HG03039 (cell line): ENCODE measurements around the gene EFEMP1.

Experiments used
- ATAC-seq: cut with Tn5 transposase; IDR thresholded peaks from one replicate; pipeline ENCODE4 v1.9.1; 2021; ENCODE audit warnings: mild to moderate bottlenecking, moderate library complexity; ENCODE audit not compliant: unreplicated experiment

The EFEMP1 gene

GRCh38 chr2:55934337-55934736, 10.8 kb upstream of the EFEMP1 start:
- ATAC-seq: no peak

- ATAC-seq: no peak
These were observed 9.3 kb upstream of the EFEMP1 start for GRCh38 chr2:55932843-55933242.

GRCh38 chr2:55931281-55931680, 7.7 kb upstream of the EFEMP1 start:
- ATAC-seq: no peak

GRCh38 chr2:55929476-55929875, 5.9 kb upstream of the EFEMP1 start:
- no peak for ATAC-seq

GRCh38 chr2:55926974-55927373, 3.4 kb upstream of the EFEMP1 start:
- no peak for ATAC-seq

- no peak for ATAC-seq
These were observed 2.7 kb upstream of the EFEMP1 start for GRCh38 chr2:55926246-55926645.

- no peak for ATAC-seq
These were observed 370 bp upstream of the EFEMP1 start for GRCh38 chr2:55923982-55924321.

GRCh38 chr2:55922291-55922907, 1.2 kb downstream of the EFEMP1 start:
- ATAC-seq: no peak

- no peak for ATAC-seq
These were observed 4.0 kb downstream of the EFEMP1 start for GRCh38 chr2:55919574-55919973.

GRCh38 chr2:55918856-55919255, 4.7 kb downstream of the EFEMP1 start:
- no peak for ATAC-seq

- no peak for ATAC-seq
These were observed 5.7 kb downstream of the EFEMP1 start for GRCh38 chr2:55917713-55918390.

- no peak for ATAC-seq
These were observed 6.5 kb downstream of the EFEMP1 start for GRCh38 chr2:55917117-55917516.

- ATAC-seq: no peak
These were observed 7.0 kb downstream of the EFEMP1 start for GRCh38 chr2:55916473-55917049.

- no peak for ATAC-seq
These were observed 8.8 kb downstream of the EFEMP1 start for GRCh38 chr2:55914786-55915185.

- ATAC-seq: no peak
These were observed 10.7 kb downstream of the EFEMP1 start for GRCh38 chr2:55912926-55913325.

- ATAC-seq: no peak
These were observed 13.5 kb downstream of the EFEMP1 start for GRCh38 chr2:55910077-55910476.

GRCh38 chr2:55907686-55908085, 15.9 kb downstream of the EFEMP1 start:
- no peak for ATAC-seq

GRCh38 chr2:55906993-55907392, 16.6 kb downstream of the EFEMP1 start:
- no peak for ATAC-seq

- ATAC-seq: no peak
These were observed 19.9 kb downstream of the EFEMP1 start for GRCh38 chr2:55903727-55904126.

GRCh38 chr2:55902971-55903370, 20.6 kb downstream of the EFEMP1 start:
- ATAC-seq: no peak

GRCh38 chr2:55902429-55902828, 21.2 kb downstream of the EFEMP1 start:
- ATAC-seq: no peak

- ATAC-seq: no peak
These were observed 21.6 kb downstream of the EFEMP1 start for GRCh38 chr2:55901941-55902340.

GRCh38 chr2:55901322-55901721, 22.3 kb downstream of the EFEMP1 start:
- no peak for ATAC-seq
